Subcutaneous adipose tissue (tissue), 4 donors: ENCODE data around the gene ELP5. TPM values are rescaled to one million over a fixed set of nuclear protein-coding genes. Genes with fewer than 3 reads are reported as not detected.

Experiments
- total RNA-seq, 4 donors: library from RNA; depleted of rRNA; stranded (reverse); fragments of >200 nt; gene quantifications; one replicate each; pipeline ENCODE4 v1.1.0, GENCODE V29; 2016
- TF ChIP-seq, protein P1 (sequence below): fragments of 450-650 bp; IDR thresholded peaks from one replicate; pipeline ENCODE4 v1.5.1; 2016; ENCODE audit warnings: low read depth, mild to moderate bottlenecking, control low read depth, antibody characterized with exemption, moderate library complexity

Gene ELP5
- total RNA-seq, 4 donors from 2014 or later = 20.7 to 43.4 (median 25.3) TPM

DNA sequence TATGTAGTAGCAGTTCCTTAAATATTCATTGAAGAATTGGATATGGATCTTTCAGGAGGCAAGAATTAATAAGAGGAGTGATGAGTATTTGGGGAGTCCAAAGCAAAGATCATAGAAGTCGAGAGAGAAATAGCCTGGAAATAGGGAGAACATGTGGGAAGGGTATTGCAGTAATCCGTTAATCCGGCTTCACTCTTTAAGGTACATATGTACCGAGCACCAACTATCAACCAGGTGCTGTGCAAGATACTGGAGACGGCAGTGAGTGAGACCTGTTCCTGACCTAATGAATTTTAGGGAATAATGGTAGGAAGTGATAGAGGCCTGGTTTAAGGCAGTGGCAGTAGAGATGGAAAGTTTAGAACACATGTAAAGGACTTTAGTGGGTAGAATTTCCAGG lies 1.1 kb downstream of the ELP5 start:
- TF ChIP-seq, protein P1, sequence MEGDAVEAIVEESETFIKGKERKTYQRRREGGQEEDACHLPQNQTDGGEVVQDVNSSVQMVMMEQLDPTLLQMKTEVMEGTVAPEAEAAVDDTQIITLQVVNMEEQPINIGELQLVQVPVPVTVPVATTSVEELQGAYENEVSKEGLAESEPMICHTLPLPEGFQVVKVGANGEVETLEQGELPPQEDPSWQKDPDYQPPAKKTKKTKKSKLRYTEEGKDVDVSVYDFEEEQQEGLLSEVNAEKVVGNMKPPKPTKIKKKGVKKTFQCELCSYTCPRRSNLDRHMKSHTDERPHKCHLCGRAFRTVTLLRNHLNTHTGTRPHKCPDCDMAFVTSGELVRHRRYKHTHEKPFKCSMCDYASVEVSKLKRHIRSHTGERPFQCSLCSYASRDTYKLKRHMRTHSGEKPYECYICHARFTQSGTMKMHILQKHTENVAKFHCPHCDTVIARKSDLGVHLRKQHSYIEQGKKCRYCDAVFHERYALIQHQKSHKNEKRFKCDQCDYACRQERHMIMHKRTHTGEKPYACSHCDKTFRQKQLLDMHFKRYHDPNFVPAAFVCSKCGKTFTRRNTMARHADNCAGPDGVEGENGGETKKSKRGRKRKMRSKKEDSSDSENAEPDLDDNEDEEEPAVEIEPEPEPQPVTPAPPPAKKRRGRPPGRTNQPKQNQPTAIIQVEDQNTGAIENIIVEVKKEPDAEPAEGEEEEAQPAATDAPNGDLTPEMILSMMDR = no peak

DNA sequence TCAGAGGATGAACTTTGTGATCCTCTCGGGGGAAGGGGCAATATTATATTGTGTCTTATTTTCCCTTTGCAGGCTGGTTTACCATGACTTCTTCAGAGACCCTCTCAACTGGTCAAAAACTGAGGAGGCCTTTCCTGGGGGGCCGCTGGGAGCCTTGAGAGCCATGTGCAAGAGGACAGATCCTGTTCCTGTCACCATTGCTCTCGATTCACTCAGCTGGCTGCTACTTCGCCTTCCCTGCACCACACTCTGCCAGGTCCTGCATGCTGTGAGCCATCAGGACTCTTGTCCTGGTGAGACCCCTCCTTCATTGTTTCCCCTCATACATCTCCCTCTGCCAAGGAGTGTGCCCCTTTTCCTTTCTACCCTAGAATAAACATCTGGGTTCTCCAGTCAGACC lies 2.5 kb downstream of the ELP5 start:
- TF ChIP-seq, protein P1 = no peak

DNA sequence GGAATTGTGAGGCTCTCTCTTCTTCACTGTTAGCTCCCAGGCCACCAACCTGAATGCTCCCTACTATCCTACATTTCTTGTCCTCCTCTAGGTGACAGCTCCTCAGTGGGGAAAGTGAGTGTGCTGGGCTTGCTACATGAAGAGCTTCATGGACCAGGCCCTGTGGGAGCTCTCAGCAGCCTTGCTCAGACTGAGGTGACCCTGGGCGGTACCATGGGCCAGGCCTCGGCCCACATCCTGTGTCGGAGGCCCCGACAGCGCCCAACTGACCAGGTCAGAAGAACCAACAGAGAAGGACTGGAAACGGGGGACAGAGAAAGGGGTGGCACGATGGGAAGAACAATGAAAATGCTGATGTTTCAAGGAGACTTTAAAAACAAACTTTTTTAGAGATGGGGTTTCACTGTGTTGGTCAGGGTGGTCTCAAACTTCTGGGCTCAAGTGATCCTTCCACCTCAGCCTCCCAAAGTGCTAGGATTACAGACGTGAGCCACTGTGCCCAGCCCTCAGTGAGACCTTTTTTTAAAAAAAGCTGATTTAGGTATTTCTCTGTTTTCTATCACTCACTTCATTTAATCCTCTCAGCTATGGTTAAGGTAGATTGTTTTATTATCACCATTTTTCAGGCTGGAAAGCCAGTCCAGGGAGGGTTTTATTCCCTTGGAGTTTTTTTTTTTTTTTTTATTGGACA lies 4.9 kb downstream of the ELP5 start:
- TF ChIP-seq, protein P1 = no peak

DNA sequence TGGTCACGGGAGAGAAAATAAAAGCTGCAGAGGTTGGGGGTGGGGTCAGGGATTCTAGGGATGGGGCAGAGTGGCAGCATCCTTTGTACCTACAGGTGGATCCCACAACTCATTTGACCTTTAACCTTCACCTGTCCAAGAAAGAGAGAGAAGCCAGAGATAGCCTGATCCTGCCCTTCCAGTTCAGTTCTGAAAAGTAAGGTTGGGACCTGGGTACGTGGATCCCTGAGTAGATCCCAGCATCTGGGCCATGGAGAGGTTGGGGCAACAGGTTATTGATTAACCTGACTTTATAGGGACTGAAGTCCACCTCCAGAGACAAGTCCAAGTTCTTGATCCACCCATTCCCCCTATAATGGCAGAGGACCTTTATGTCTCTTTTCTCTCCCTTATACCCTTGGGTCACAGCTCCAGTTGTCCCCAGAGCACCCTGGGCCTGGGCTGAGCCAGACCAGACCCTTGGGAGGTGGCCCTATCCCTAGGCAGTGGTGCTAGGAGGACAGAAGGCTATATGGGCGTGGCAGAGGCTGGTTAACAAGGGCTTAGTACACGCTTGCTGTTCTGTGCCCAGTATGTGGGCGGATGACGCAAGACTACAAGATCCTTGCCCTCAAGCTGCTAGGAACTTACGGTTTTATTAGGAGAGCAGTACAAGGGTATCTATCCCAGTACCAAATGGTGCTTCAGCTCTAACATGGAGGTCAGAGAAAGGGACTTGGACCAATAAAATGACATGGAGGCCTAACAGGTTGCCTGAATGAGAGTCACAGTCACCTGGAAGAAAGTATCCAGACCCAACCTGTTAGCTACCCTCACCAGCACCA lies 6.9 kb downstream of the ELP5 start:
- TF ChIP-seq, protein P1 = no peak

DNA sequence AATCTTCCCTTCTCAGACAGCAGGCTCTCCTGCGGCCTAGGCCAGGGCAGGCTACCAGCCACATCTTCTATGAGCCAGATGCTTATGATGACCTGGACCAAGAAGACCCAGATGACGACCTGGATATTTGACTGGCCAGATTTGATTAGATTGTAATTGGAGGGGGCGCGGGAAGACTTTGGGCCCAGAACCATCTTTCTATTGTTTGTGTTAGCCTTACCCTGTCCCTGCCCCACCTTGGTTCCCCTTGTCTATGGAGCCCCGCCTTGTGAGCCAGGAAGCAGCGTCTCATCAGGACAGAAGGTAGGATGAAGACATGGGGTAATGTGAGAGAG lies 7.5 kb downstream of the ELP5 start:
- TF ChIP-seq, protein P1 = no peak

DNA sequence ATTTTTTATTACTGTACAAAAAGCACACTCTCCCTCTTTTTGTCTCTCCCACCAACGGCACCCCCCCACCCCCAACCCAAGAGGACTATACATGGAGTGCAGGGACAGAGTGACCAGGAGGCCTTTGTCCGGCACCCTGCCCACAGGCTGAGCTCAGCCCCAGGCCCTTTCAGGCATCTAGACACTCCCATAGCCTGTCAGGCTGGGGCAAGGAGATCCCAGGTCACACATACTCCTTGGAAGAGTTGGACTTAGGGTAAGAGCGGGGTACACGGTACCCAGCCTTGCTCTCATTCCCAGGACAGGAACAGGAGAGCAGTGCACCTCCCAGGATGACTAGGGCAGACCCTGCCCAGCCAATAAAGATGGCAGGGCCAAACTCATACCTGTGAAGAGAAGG lies 8.1 kb downstream of the ELP5 start:
- TF ChIP-seq, protein P1 = no peak

DNA sequence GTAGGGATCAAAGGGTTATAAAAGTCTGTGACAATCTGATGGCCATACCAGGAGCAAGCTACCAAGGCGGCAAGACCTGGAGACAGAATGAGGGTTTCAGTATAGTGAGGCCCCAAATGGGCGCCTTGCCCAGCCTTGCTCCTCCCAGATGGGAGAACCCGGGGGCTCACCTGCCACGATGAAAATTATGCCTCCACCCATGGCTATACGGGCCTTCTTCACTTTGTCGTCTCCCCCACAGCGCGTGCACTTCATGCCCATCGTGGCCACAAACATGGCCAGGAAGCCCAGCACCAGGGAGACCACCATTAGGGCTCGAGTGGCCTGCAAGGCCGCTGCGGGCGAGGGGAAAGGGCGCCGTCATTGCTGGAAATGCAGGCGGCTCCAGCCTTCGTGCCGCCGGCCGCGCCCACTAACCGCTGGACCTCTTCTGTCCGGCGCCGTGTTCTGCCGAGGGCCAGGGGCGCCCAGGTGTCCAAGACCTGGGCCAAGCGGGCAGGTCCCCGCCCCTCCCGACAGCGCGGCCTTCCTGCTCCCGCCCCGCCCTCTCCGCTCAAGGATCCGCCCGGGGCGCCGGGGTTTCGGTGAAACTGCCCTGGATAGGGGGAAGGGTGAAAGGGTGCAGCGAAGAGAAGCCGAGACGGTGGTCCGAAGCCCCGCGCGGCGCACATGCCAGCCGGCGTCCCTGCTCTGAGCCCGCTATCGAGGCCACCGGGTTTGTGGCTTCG lies 8.8 kb downstream of the ELP5 start:
- TF ChIP-seq, protein P1 = no peak
